ELF-1 (cell line): Measurements from ENCODE around the gene CD2AP.
"Not testable (repeated sequence)": the region's sequence is repeated elsewhere in the genome, so short reads cannot be mapped to it uniquely, and the experiment has no call there.

Experiments
- DNase-seq: peaks from one replicate; pipeline ENCODE4 v3.0.0-alpha.2; 2016; ENCODE audit warnings: low read depth, low spot score

The CD2AP gene

GRCh38 chr6:47496935-47497579 lies 19.5 kb downstream of the CD2AP start:
- no peak for DNase-seq

DNA sequence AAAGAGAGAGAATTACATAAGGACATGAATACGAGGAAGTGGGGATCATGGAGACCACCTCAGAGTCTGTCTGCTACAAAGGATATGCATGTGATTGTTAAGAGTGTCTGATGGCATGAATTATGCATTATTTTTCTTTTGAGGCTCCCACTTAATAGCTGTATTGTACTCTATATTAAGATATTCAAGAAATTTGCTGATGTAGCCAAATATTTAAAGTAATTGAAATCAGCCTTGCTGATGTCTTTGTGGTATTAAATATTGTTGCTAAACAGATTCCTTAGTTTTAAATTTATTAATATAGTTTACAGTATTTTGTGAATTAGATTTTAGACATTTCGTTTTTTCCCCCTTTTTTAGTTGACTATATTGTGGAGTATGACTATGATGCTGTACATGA lies 25.3 kb downstream of the CD2AP start:
- no peak for DNase-seq

- DNase-seq = no peak
Observed at GRCh38 chr6:47509937-47510336, 32.3 kb downstream of the CD2AP start.

DNA sequence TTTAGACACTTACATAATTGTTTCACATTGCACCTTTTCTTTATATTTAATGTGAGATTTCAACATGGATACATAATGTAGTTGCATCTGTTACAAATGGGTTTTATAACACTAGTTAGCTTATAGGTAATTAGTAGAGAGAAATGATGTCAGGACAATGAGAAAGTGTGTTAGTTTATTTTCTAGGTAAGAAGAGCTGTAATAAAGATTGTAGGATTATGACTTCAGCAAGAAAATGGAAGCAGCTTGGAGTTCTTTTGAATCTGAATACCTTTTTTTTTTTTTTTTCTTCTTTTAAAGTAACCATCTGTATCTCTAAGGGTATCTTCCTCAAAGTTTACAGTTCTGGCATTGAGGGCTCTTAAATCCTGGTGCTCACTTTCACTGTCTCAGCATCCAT lies 35.3 kb downstream of the CD2AP start:
- no peak for DNase-seq

DNA sequence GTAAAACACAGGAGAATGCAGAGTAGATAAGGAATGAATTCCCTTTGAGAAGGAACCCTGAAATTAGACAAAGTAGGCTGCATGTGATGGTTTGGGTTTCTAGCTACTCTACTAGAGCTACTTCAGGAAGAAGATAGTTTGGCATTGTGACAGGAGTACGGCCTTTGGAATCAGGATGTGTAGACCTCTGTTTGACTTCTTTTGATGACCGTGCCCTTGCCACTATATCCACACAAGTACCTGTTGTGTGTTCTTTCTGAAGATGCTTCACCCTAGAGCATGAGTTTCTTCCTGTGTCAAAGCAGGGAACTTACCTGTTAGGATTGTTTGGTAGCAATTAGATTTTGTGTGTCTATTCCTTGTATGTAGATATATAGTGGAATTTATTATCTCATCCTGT lies 41.7 kb downstream of the CD2AP start:
- no peak for DNase-seq

GRCh38 chr6:47520282-47520681 lies 42.7 kb downstream of the CD2AP start:
- no peak for DNase-seq

- DNase-seq = no peak
Observed at GRCh38 chr6:47521961-47522360, 44.4 kb downstream of the CD2AP start.

GRCh38 chr6:47524136-47524845 lies 46.7 kb downstream of the CD2AP start:
- no peak for DNase-seq

DNA sequence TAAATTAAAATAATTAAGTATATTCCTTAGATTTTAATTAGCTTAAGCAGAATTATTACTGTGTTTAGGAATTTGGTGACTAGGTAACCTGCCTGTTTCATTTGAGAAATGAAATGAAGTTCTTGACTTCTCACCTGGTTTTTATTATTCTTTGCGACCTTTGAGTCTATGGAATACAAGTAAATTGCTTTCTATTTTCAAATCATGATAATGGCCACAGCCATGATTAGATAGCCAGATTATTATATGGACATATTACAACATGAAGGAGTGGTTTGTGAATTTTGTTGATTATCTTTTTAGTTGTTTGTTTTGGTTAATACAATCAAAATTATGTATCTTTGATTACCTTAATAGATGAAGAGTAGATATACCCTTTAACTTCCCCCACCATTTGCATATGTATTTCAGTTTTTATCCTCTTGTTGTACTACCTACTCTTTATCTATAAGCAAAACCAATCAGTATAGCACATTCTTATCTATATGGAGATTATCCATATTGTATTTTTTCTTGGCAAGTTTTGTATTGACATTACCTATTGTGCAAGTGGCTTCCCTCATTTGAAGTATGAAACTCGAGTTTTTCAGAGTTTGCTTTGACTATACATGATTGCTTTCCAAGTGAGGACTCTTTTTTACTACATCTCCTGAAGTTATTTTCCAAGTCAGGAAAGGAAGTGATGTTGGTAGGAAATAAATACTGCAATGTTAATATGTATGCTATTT lies 47.9 kb downstream of the CD2AP start:
- no peak for DNase-seq

GRCh38 chr6:47527274-47527673 lies 49.7 kb downstream of the CD2AP start:
- DNase-seq = no peak

- DNase-seq = no peak
Observed at GRCh38 chr6:47529734-47530133, 52.1 kb downstream of the CD2AP start.

DNA sequence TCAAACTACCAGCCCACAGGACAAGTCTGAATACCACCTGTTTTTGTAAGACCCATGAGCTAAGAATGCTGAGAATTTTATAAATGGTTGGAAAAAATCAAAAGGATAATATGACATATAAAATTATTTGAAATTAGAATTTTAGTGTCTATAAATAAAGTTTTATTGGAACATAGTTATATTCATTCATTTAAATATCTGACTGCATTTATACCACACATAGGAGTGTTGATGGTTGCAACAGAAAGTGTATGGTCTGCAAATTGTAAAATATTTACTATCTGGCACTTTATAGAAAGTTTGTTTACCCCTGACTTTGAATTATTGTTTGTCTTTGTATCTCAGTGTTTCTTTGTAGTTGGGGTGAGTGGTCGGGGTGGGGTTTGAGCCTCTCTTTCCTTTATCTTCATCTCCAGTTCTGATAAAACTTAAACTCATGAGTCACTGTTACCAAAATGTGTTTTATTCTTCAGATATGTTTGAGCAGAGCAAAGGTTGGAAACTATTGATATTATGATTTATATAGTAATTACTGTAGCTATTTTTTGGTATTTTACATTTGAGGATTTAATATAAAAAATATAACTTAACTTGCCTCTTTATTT lies 55.5 kb downstream of the CD2AP start:
- DNase-seq = no peak

DNA sequence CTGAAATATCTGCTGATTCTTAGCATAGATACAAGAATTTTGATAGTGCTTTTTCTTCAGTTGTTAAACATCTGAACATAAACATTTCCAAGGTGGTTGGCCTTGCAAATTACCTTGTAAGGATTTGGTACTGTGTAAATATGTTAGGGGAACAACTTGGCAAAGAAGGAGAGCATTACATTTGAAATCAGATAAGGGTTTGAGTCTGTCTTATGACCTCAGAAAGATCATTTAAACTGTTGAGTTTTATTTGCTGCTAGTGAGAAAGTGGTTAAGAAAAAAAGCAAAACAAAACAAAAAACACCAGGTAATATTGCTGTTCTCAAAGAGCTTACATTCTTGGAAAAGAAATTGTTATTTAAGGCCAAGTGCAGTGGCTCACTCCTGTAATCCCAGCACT lies 56.5 kb downstream of the CD2AP start:
- no peak for DNase-seq

- no peak for DNase-seq
Observed at GRCh38 chr6:47535316-47536225, 58.0 kb downstream of the CD2AP start.

GRCh38 chr6:47536816-47537401 lies 59.3 kb downstream of the CD2AP start:
- no peak for DNase-seq

DNA sequence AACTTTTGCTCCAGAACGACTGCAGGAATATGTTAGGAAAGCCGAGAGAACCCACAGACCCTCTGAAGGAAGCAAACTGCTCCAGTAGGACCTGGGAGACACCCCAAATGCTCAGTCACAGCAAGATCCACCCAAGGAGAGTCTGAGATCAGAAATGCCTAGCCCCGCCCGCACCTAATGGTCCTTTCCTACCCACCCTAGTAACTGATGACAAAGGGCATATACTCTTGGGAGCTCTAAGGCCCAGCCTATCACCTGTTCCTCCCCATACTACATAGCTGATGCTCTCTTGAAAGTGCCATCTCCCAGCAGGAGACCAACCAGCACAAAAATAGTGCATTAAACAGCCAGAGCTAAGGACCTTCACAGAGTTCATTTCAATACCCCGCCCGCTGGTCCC lies 67.6 kb downstream of the CD2AP start:
- no peak for DNase-seq

DNA sequence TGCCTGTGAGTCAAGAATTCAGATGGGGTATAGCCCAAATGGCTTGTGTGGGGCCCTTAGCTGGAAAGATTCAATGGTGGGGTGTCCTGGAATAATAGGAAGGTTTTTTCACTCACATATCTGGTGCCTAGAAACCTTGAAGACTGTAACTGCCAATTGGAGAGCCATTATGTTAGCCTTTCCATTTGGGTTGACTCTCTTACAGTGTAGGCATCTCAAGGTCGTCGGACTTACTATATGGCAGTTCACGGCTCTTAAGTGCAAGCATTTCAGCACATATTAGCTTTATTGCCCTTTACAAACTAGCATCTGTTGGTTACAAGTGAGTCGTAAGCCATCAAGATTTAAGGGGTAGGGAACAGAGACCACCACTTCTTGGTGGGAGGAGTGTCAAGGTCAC lies 74.1 kb downstream of the CD2AP start:
- DNase-seq = no peak

DNA sequence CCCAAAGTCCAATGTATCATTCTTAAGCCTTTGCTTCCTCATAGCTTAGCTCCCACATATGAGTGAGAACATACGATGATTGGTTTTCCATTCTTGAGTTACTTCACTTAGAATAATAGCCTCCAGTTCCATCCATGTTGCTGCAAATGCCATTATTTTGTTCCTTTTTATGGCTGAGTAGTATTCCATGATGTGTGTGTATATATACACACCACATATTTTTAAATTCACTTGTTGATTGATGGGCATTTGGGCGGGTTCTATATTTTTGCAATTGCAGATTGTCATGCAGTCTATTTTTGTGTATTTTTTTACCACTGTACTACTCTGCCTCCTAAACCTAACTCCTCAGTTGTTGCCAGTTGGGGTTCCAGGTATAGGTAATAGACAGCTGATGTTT lies 74.7 kb downstream of the CD2AP start:
- no peak for DNase-seq

GRCh38 chr6:47553243-47553642 lies 75.7 kb downstream of the CD2AP start:
- DNase-seq = not testable (repeated sequence)

DNA sequence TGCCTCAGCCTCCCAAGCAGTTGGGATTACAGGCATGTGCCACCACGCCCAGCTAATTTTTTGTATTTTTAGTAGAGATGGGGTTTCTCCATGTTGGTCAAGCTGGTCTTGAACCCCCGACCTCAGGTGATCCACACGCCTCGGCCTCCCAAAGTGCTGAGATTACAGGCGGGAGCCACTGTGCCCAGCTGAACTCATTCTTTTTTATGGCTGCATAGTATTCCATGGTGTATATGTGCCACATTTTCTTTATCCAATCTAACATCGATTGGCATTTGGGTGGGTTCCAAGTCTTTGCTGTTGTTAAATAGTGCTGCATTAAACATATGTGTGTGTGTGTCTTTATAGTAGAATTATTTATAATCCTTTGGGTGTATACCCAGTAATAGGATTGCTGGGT lies 78.9 kb downstream of the CD2AP start:
- DNase-seq = not testable (repeated sequence)

DNA sequence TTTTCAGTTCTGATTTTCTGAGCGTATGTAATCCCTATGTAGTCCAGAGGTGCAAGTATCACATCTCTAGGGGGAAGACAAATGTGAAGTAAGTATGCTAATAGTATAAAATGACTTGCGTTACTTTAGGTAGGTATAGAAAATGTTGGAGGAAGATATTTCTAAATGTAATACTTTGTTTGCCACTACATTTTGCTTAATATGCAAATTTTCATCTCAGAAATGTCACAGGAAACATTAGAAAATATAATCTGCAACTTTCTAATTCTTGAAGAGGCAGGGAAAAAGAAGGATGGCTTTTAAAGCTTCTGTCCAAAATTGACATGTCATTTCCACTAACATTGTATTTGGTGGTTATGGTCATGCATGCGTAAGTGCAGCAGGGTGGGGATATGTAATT lies 85.6 kb downstream of the CD2AP start:
- DNase-seq = no peak
